Prostate gland (tissue), 2 donors: ENCODE results near the gene ASNSD1.

Experiments used
- CTCF ChIP-seq, 4 experiments: fragments of 200-600 bp in 2 of 4; fragments of 450-650 bp in 2 of 4; sonication (generic) in 2 of 4; IDR thresholded peaks; 1 replicate in 3 of 4; 2 replicates in 1 of 4; pipeline ENCODE4 v1.5.1; 2016 to 2019; ENCODE audit warnings: antibody characterized with exemption in 4 of 4, mild to moderate bottlenecking in 2 of 4, moderate library complexity in 2 of 4
- POLR2AphosphoS5 ChIP-seq: sonication (generic); formaldehyde crosslinking; IDR thresholded peaks from one replicate; pipeline ENCODE4 v1.6.1; 2017; ENCODE audit warnings: antibody characterized with exemption

DNA sequence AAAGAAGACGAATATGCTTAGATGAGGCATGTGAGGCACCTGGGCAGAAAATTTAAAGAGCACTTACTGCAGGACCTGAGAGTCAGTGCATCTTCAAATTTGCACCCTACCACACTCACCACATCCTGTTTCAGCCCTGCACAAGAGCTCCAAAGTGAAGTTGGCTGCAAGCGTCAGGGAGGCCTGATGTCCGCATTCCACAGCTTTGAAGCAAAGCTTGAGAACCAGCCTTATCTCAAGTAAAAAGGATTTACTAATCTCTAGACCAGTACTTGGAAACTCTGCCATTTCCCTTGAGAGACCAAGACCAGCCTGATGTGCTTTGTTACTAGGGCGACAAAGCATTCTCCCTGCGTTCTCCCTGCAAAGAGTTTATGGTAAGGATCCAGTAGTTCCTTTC is 3.4 kb upstream of the ASNSD1 start:
- TF ChIP-seq POLR2AphosphoS5 (no peak), CTCF (IDR thresholded peaks at IDR 0.05) (no peak)
